KMS-11 (cell line): Measurements from ENCODE around the gene LPXN.

Source experiments
- H2AFZ ChIP-seq: fragments of 200-600 bp; sonication (generic); 2 replicates; pipeline ENCODE4 v1.6.1; 2016; ENCODE audit warnings: antibody characterized with exemption, mixed run types, low read depth
- H3K27ac ChIP-seq: fragments of 200-600 bp; sonication (generic); 2 replicates; pipeline ENCODE4 v1.6.1; 2016; ENCODE audit warnings: mild to moderate bottlenecking, mixed run types
- H3K27me3 ChIP-seq: fragments of 200-600 bp; sonication (generic); 2 replicates; pipeline ENCODE4 v1.6.1; 2017; ENCODE audit warnings: mild to moderate bottlenecking, low read depth, mixed run types, moderate library complexity; ENCODE audit not compliant: insufficient read depth
- H3K36me3 ChIP-seq: fragments of 200-600 bp; sonication (generic); 2 replicates; pipeline ENCODE4 v1.6.1; 2017; ENCODE audit warnings: mild to moderate bottlenecking, mixed run types; ENCODE audit not compliant: insufficient read depth
- H3K4me1 ChIP-seq: fragments of 200-600 bp; sonication (generic); 2 replicates; pipeline ENCODE4 v1.6.1; 2016; ENCODE audit warnings: mild to moderate bottlenecking, low read depth, mixed run types; ENCODE audit not compliant: poor library complexity, severe bottlenecking
- H3K4me2 ChIP-seq: fragments of 200-600 bp; sonication (generic); 2 replicates; pipeline ENCODE4 v1.7.0; 2016; ENCODE audit warnings: mild to moderate bottlenecking, mixed run types
- H3K4me3 ChIP-seq: fragments of 200-600 bp; sonication (generic); IDR thresholded peaks from 2 replicates; pipeline ENCODE4 v1.6.1; 2017; ENCODE audit warnings: low read depth, low read length, mixed read lengths; ENCODE audit not compliant: insufficient read depth
- H3K79me2 ChIP-seq: fragments of 200-600 bp; sonication (generic); 2 replicates; pipeline ENCODE4 v1.6.1; 2016; ENCODE audit warnings: low read depth, mixed run types; ENCODE audit not compliant: insufficient read depth
- H3K9ac ChIP-seq: fragments of 200-600 bp; sonication (generic); 2 replicates; pipeline ENCODE4 v1.6.1; 2016; ENCODE audit warnings: mild to moderate bottlenecking, mixed run types
- H4K20me1 ChIP-seq: fragments of 200-600 bp; sonication (generic); 2 replicates; pipeline ENCODE4 v1.6.1; 2016; ENCODE audit warnings: mild to moderate bottlenecking, mixed run types; ENCODE audit not compliant: insufficient read depth
- CTCF ChIP-seq: fragments of 200-600 bp; sonication (generic); conservative IDR thresholded peaks from 2 replicates; pipeline ENCODE4 v1.6.1; 2017; ENCODE audit warnings: low read depth, mild to moderate bottlenecking, antibody characterized with exemption, low read length, moderate library complexity, mixed read lengths

The LPXN gene

GRCh38 chr11:58530236-58530635 is 45.4 kb downstream of the LPXN start:
- Histone ChIP-seq H2AFZ (no peak overlapping the region), H3K9ac (no peak overlapping the region), H3K4me1 (peaks cover 12% of the 10 kb centered on the region), H3K27me3 (no peaks in the 10 kb centered on the region), H3K27ac (no peak overlapping the region), H3K79me2 (no peaks in the 10 kb centered on the region), H3K36me3 (no peaks in the 10 kb centered on the region), H4K20me1 (no peaks in the 10 kb centered on the region), H3K4me3 (no peak overlapping the region), H3K4me2 (no peak overlapping the region)
- no peak for TF ChIP-seq CTCF

GRCh38 chr11:58527429-58527828 is 48.2 kb downstream of the LPXN start:
- Histone ChIP-seq H3K79me2 (no peaks in the 10 kb centered on the region), H3K9ac (no peak overlapping the region), H4K20me1 (no peaks in the 10 kb centered on the region), H3K4me1 (peaks cover 23% of the 10 kb centered on the region), H3K4me3 (no peak overlapping the region), H3K27ac (no peak overlapping the region), H2AFZ (no peak overlapping the region), H3K4me2 (no peak overlapping the region), H3K36me3 (no peaks in the 10 kb centered on the region), H3K27me3 (no peaks in the 10 kb centered on the region)
- TF ChIP-seq CTCF = no peak

GRCh38 chr11:58526721-58527120 is 48.9 kb downstream of the LPXN start:
- peaks cover 23% of the 10 kb centered on the region for H3K4me1 ChIP-seq
- H3K9ac ChIP-seq = no peak overlapping the region
- H3K27ac ChIP-seq = no peak overlapping the region
- no peaks in the 10 kb centered on the region for H3K27me3 ChIP-seq
- no peak overlapping the region for H3K4me3 ChIP-seq
- no peaks in the 10 kb centered on the region for H3K36me3 ChIP-seq
- H3K4me2 ChIP-seq = no peak overlapping the region
- no peaks in the 10 kb centered on the region for H4K20me1 ChIP-seq
- no peak overlapping the region for H2AFZ ChIP-seq
- TF ChIP-seq CTCF = no peak
- no peaks in the 10 kb centered on the region for H3K79me2 ChIP-seq

DNA sequence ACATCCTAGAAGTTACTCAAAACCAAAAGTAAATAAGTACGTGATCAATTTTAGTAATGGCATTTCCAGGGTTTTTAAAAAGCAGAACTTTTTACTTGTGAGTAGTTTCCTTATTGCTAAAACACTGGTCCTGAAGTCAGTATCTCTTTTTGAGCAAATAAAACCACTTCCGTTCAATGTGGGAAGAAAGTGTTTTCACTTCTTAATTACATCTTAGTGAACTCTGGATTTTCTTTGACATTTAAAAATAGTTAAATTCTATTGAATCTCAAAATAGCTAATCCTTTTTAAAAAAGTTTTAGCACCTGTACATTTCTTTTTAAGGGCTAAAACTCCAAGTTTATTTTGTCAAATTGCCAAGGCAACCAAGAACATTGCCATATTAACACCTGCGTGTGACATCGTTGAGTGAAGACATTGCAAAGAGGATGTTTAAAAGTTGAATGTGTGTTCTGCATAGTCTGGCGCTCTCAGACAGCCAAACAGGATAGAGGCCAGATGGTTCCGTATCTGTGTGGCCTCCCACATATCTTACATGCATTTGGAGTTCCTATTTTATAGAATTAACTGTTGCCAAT is 50.5 kb downstream of the LPXN start:
- peak overlapping the region; percentile 22 for H3K4me2 ChIP-seq
- no peak for TF ChIP-seq CTCF
- H3K36me3 ChIP-seq = no peaks in the 10 kb centered on the region
- H2AFZ ChIP-seq = no peak overlapping the region
- no peaks in the 10 kb centered on the region for H3K27me3 ChIP-seq
- H3K4me3 ChIP-seq = no peak overlapping the region
- peaks cover 23% of the 10 kb centered on the region for H3K4me1 ChIP-seq
- no peaks in the 10 kb centered on the region for H3K79me2 ChIP-seq
- no peak overlapping the region for H3K9ac ChIP-seq
- H4K20me1 ChIP-seq = no peaks in the 10 kb centered on the region
- H3K27ac ChIP-seq = peak overlapping the region; percentile 44; the same call in 1 of the 2 replicates
